NCI-H526 (cell line): ENCODE data around the gene MGARP.

ENCODE experiments used
- DNase-seq, 2 experiments: peaks; one replicate each; lab custom pipeline; 2025; lab: John Stamatoyannopoulos, UW

MGARP gene

DNA sequence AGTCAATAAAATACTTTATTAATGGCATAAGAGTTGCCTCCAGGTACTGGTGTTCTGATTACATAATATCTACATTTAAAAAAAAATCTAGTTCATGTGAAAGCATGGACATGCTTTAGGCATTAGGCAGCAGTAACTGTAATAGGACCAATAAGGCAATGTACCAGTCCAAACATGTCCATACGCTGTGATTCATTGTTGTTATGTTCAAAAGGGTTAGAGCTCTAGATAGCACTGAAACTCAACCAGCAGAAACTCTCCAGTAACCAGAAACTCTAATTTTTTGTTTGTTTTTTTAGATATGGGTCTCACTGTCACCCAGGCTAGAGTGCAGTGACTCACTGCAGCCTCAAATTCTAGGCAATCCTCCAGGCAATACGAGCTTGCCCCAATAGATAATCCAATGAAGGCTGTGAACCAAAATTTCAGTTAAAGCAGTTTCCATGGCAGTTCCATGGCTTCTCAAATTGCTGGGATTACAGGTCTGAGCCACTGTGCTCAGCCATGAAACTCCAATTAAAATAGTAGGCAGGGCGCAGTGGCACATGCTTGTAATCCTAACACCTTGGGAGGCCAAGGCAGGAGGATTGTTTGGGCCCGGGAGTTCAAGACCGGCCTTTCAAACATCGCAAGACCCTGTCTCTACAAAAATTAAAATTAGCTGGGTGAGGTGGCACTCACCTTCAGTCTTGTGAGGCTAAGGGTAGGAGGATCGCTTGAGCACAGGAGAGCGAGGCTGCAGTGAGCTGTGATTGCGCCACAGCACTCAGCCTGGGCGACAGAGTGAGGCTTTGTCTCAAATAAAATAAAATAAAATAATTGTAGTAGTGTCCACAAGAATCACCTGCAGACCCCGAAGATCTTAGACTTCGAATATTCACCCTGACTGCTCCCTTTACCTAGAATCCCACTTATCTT, 36.3 kb downstream of the MGARP start:
- no peak for DNase-seq

DNA sequence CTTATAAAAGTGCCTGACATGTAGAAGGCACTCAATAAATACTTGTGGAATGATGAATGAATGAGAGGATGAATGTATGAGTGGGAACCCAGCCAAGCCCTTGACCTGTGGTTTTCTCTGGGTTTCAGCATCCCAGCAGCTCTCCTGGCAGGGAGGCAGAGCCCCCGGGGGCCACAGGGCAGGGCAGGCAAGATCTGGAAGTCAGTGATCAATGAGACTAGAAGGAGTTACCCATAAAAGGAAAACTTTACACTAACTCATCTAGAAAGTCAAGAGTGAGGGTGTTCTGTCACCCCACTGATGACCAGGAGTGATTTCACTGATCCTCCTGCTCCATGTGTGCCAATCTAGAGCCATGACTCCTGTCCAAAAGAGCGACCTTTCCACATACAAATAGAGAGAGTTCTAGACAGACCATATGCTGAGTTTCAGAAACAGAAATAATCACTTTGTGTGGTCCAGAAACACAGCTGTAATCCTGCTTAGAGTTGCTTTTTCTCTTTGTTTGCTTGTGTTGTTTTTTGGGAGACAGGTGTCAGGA, 37.4 kb downstream of the MGARP start:
- DNase-seq, result no peak

DNA sequence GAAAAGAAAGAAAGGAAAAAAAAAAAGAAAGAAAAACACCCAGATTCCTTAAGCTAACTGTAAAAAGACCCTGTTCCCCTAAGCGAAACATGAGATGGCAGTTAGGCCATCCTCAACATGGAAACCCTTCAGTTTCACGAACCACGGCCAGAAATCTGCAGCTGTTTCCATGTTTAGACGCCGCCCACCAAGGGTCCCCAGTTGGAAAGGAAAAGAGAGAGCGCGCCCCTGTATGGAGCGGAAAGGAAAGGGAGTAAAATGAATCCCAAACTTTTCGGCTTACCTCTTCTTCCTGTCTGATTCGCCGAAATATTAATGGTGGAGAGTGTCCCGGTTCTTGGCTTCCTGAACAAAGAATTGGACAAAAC, 38.3 kb downstream of the MGARP start:
- DNase-seq, result no peak

DNA sequence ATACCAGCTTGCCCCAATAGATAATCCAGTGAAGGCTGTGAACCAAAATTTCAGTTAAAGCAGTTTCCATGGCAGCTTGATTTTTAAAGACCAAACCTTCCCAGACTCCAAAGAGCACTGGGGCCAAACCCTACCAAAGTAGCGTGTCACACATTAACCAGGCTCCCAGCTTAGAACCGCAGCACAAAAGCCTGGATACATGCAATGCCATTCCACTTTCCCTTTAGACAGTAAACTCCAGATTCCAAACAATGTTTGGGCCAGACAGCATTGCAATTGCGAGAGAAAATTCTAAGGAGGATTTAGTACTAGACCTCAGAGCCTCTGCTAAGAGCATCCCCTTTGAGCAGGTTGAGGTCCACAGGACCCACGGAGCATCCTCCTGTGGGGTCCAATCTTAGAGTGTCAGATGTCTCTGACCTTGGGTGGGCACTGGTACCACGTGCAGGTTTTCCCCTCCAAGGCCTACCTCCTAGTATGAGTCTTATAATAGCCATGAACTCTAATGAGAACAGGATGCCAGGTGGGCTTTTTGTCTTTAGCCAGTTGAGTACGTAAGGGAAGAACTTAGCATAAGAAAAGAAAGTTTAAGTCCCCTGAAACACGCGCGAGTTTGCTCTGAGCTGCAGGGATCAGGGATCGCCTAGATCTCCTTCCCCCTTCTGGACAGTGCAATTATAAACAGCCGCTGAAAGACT, 38.8 kb downstream of the MGARP start:
- no peak for DNase-seq

DNA sequence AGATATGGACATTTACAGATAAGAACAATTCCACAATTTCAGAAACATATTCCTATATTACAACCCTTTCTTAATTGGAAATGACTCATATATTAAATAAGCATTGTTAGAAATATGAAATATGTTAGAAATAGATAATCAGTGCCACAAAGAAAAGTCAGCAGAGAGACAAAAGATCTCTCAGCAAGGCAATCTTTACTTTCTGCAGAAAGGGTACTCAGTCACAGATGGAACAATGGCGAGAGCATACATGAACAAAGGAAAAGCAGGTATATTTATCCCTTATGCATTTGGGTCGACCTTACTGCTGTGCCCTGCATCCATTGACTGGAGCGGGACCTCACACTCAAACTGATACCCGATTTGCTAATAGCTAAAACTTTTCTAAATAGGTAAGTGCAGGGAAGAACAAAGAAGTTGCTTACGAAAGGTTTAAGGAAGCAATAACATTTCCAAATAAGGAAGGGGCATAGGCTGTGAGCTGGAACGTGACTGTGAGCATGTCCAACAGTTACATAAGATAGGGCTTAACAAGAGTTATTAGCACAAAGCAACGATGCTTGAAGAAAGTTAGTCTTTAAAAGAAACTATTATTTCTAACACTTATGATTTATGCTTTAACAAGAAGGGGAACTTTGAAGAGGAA, 40.8 kb downstream of the MGARP start:
- DNase-seq, result no peak

DNA sequence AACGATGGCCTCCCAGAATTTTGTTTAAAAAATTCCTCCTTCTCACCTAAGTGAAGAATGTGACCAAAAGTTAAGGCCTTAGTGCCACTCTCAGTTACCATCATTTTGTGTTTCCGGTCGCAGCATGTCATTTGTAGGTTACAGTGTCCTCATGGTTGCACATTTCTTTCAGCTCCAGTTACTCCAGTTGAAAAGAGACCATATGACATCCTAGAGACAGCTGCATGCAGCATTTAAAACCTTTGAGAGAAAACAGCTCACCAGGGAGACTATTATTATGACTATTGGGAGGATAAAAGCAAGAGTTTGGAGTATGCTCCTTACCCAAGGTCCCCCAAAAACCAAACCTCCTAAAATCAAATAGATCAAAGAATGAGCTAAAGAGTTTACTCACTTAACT, 45.8 kb downstream of the MGARP start:
- no peak for DNase-seq

DNA sequence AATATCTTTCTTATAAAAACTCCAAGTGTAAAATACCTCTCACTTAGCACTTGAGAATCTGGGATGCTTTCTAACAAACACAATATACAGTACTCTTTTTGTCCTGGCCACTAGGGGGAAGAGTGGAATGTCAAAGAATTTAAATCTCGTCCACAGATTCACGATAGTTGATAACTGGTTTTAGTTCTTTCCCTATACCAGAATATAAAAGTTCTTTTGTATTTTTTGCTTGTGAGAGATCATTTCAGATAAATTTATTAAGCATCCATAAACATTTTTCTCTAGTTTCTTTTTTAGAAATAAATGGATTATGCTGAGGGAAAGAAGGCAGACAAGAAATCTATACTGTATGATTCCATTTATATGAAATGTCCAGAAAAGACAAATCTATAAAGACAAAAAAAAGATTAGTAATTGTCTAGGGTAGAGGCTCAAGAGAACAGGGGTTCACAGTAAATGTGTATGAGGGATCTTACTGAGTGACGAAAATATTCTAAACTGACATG, 50.4 kb downstream of the MGARP start:
- peak; percentile 43 to 59 for DNase-seq

DNA sequence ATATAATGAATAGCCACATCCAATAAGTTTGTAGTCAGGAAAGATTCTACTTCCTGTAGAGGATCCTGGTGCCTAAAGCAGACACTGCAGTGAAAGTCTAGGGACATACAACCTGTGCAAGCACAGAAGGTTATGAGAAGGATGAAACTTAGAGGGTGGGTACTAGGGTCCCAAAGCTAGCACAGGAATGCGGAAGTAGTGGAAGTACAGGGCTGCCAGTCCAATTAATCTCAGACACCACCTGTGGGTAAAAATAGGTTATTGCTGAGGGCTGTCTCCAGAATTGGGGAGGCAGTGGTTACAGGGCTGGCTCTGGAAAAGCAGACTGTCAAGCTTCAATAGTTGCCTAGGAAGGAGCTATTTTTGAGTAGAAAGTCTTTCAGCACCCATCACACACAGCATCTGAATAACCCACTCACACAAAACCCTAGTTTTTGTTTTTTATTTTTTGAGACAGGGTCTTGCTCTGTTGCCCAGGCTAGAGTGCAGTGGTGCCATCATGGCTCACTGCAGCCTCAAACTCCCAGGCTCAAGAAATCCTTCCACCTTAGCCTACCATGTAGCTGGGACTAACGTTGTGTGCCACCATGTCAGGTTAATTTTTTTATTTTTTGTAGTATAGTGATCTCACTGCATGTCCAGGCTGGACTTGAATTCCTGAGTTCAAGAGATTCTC, 52.2 kb downstream of the MGARP start:
- DNase-seq, result peak in 1 of 2 experiments; percentile 11

DNA sequence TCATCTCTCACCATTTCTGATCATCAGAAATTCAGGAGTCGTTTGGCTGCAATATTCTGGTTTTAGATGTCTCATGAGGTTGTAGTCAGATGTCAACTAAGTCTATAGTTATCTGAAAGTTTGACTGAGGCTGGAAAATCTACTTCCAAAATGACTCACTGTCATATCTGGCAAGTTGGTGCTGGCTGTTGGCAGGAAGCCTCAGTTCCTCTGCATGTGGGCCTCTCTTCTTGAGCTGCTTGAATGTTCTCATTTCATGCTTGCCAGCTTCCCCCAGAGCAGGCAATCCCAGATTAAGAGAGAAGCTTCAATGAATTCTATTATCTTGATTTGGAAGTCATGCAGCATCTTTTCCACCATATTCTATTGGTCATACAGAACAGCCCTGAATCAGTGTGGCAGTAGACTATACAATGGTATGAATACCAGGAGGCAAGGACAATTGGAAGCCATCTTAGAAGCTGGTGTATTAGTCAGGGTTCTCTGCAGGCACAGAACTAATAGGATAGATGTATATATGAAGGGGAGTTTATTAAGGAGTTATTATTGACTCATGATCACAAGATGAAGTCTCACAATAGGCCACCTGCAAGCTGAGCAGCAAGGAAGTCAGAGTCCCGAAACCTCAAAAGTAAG, 56.2 kb downstream of the MGARP start:
- no peak for DNase-seq

DNA sequence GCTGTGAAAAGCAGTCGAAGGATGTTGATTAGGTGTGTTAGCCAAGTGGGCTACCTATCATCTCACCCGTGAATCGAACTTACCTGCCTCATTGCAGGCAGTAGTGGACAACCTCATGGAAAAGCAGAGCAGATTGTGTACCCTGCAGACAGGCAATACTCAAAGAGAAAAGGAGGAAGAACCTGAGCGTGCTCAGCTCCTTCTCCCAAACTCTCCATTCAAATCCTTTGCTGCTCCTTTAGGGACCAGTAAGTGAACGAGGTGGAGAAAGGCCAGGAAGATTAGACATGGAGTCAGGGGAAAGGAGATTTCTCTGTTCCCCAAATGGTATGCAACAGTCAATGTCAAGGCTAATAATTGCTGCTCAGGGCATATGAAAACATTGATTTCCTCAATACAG, 57.8 kb downstream of the MGARP start:
- DNase-seq, result no peak

DNA sequence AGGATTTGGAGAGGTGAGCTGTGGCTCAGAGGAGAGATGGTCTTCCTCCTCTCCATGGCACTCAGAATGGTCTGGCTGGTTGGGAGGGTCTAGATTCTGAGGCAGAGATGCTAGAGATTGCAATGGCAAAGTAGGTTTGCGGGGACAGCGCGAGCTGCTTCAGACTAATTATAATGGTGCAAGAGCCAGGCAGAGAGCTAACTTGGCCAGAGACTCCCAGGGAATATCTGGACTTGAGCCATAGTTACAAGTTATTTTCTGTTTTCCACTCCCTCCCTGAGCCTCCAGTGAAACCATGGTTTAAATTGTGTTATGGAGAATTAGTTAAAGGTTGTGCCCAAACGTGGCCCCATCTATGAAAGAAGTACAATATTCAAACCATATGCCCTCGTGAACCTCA, 58.3 kb downstream of the MGARP start:
- no peak for DNase-seq

DNA sequence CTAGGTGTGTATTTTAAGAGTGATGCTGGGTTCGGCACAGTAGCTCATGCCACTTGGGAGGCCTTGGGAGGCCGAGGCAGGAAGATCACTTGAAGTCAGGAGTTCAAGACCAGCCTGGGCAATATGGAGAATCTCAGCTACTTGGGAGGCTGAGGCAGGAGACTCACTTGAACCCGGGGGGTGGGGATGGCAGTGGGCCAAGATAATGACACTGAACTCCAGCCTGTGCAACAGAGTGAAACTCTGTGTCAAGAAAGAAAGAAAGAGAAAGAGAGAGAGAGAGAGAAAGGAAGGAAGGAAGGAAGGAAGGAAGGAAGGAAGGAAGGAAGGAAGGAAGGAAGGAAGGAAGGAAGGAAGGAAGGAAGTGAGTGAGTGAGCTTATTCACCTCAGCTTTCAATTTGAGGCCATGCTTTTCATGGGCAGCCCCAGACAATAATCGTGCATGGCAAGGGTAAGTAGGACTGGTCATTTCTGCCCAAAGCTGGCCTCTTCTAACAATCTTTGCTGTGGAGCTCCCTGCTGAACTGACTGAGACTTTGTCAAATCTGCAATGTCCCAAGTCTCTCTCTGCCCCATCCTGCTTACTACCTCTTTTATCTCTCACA, 60.5 kb downstream of the MGARP start:
- DNase-seq, result no peak
